KMS-11 (cell line): ENCODE results near the gene PLP2.
"Not testable (repeated sequence)": the region's sequence is repeated elsewhere in the genome, so short reads cannot be mapped to it uniquely, and the experiment has no call there.

Source experiments
- H2AFZ ChIP-seq: fragments of 200-600 bp; sonication (generic); 2 replicates; pipeline ENCODE4 v1.6.1; 2016; ENCODE audit warnings: antibody characterized with exemption, mixed run types, low read depth
- H3K27ac ChIP-seq: fragments of 200-600 bp; sonication (generic); 2 replicates; pipeline ENCODE4 v1.6.1; 2016; ENCODE audit warnings: mild to moderate bottlenecking, mixed run types
- H3K27me3 ChIP-seq: fragments of 200-600 bp; sonication (generic); 2 replicates; pipeline ENCODE4 v1.6.1; 2017; ENCODE audit warnings: mild to moderate bottlenecking, low read depth, mixed run types, moderate library complexity; ENCODE audit not compliant: insufficient read depth
- H3K36me3 ChIP-seq: fragments of 200-600 bp; sonication (generic); 2 replicates; pipeline ENCODE4 v1.6.1; 2017; ENCODE audit warnings: mild to moderate bottlenecking, mixed run types; ENCODE audit not compliant: insufficient read depth
- H3K4me1 ChIP-seq: fragments of 200-600 bp; sonication (generic); 2 replicates; pipeline ENCODE4 v1.6.1; 2016; ENCODE audit warnings: mild to moderate bottlenecking, low read depth, mixed run types; ENCODE audit not compliant: poor library complexity, severe bottlenecking
- H3K4me2 ChIP-seq: fragments of 200-600 bp; sonication (generic); 2 replicates; pipeline ENCODE4 v1.7.0; 2016; ENCODE audit warnings: mild to moderate bottlenecking, mixed run types
- H3K4me3 ChIP-seq: fragments of 200-600 bp; sonication (generic); IDR thresholded peaks from 2 replicates; pipeline ENCODE4 v1.6.1; 2017; ENCODE audit warnings: low read depth, low read length, mixed read lengths; ENCODE audit not compliant: insufficient read depth
- H3K79me2 ChIP-seq: fragments of 200-600 bp; sonication (generic); 2 replicates; pipeline ENCODE4 v1.6.1; 2016; ENCODE audit warnings: low read depth, mixed run types; ENCODE audit not compliant: insufficient read depth
- H3K9ac ChIP-seq: fragments of 200-600 bp; sonication (generic); 2 replicates; pipeline ENCODE4 v1.6.1; 2016; ENCODE audit warnings: mild to moderate bottlenecking, mixed run types
- H4K20me1 ChIP-seq: fragments of 200-600 bp; sonication (generic); 2 replicates; pipeline ENCODE4 v1.6.1; 2016; ENCODE audit warnings: mild to moderate bottlenecking, mixed run types; ENCODE audit not compliant: insufficient read depth
- TF ChIP-seq, protein P1 (sequence below): fragments of 200-600 bp; sonication (generic); conservative IDR thresholded peaks from 2 replicates; pipeline ENCODE4 v1.6.1; 2017; ENCODE audit warnings: low read depth, mild to moderate bottlenecking, antibody characterized with exemption, low read length, moderate library complexity, mixed read lengths

PLP2 gene, protein sequence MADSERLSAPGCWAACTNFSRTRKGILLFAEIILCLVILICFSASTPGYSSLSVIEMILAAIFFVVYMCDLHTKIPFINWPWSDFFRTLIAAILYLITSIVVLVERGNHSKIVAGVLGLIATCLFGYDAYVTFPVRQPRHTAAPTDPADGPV

GRCh38 chrX:49171752-49172279, at the start of gene PLP2:
Gene PLP2 (plus strand): TSS chrX:49171898. CDS start chrX:49172001, 103 bp downstream.
- Histone ChIP-seq H3K4me3 (no peak within 1 kb of the TSS), H3K27me3 (no peaks in the 10 kb centered on the region), H4K20me1 (no peaks in the 10 kb centered on the region), H3K79me2 (peaks cover 17% of the 10 kb centered on the region; the same call in 1 of the 2 replicates), H3K4me2 (peak within 1 kb of the TSS; percentile 80), H3K36me3 (no peaks in the 10 kb centered on the region), H3K4me1 (peaks cover 39% of the 10 kb centered on the region), H3K9ac (peak within 1 kb of the TSS; percentile 85), H3K27ac (peak within 1 kb of the TSS; percentile 85), H2AFZ (peak within 1 kb of the TSS; percentile 52; the same call in 1 of the 2 replicates)
- TF ChIP-seq, protein P1, sequence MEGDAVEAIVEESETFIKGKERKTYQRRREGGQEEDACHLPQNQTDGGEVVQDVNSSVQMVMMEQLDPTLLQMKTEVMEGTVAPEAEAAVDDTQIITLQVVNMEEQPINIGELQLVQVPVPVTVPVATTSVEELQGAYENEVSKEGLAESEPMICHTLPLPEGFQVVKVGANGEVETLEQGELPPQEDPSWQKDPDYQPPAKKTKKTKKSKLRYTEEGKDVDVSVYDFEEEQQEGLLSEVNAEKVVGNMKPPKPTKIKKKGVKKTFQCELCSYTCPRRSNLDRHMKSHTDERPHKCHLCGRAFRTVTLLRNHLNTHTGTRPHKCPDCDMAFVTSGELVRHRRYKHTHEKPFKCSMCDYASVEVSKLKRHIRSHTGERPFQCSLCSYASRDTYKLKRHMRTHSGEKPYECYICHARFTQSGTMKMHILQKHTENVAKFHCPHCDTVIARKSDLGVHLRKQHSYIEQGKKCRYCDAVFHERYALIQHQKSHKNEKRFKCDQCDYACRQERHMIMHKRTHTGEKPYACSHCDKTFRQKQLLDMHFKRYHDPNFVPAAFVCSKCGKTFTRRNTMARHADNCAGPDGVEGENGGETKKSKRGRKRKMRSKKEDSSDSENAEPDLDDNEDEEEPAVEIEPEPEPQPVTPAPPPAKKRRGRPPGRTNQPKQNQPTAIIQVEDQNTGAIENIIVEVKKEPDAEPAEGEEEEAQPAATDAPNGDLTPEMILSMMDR: no peak

DNA sequence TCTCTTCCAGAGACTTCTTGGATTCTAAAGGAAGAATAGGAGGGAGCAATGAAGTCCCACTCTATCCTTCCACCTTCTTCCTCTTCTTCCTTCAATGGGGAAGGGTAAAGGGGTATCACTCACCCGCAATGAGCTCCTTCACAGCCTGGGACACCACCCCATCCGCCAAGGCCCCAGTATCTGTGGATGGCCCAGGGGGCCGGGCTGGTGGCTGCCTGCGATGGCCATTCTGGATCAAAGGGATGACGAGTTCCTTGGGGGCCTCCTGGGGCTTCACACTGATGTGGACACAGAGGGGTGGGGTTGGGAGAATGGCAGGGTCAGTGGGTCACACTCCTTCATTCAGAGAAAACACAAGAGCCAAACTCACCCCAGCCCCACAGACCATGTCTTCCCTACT, 49.2 kb upstream of the PLP2 start:
- peaks cover 12% of the 10 kb centered on the region; the same call in 1 of the 2 replicates for H3K79me2 ChIP-seq
- H3K36me3 ChIP-seq: no peaks in the 10 kb centered on the region
- H4K20me1 ChIP-seq: no peaks in the 10 kb centered on the region
- H3K9ac ChIP-seq: no peak overlapping the region
- H3K27me3 ChIP-seq: no peaks in the 10 kb centered on the region
- H3K4me3 ChIP-seq: no peak overlapping the region
- no peaks in the 10 kb centered on the region for H3K4me1 ChIP-seq
- TF ChIP-seq, protein P1: no peak
- no peak overlapping the region for H3K27ac ChIP-seq
- H3K4me2 ChIP-seq: peak overlapping the region; percentile 78; the same call in 1 of the 2 replicates
- no peak overlapping the region for H2AFZ ChIP-seq

GRCh38 chrX:49127742-49128258, 43.9 kb upstream of the PLP2 start:
- not testable (repeated sequence) for H3K27me3 ChIP-seq, H4K20me1 ChIP-seq, H3K9ac ChIP-seq, H3K4me3 ChIP-seq, H3K4me1 ChIP-seq, H3K4me2 ChIP-seq, H3K36me3 ChIP-seq, H3K27ac ChIP-seq, H2AFZ ChIP-seq, H3K79me2 ChIP-seq

- no peak overlapping the region for H3K4me3 ChIP-seq
- H3K4me1 ChIP-seq: no peaks in the 10 kb centered on the region
- no peaks in the 10 kb centered on the region for H3K27me3 ChIP-seq
- TF ChIP-seq, protein P1: no peak
- no peak overlapping the region for H3K4me2 ChIP-seq
- H3K79me2 ChIP-seq: no peaks in the 10 kb centered on the region
- no peak overlapping the region for H3K27ac ChIP-seq
- H4K20me1 ChIP-seq: no peaks in the 10 kb centered on the region
- no peaks in the 10 kb centered on the region for H3K36me3 ChIP-seq
- H3K9ac ChIP-seq: no peak overlapping the region
- H2AFZ ChIP-seq: no peak overlapping the region
Measured at GRCh38 chrX:49129427-49129826, 42.3 kb upstream of the PLP2 start.

DNA sequence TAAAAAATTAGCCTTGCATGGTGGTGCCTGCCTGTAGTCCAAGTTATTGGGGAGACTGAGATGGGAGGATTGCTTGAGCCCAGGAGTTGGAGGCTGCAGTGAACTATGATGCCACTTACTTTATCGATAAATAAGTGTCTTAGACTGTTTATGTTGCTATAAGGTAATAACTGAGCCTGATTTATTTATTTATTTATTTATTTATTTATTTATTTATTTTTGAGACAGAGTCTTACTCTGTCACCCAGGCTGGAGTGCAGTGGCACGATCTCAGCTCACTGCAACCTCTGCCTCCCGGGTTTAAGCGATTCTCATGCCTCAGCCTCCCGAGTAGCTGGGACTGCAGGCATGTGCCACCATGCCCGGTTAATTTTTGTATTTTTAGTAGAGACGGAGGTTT, 39.4 kb upstream of the PLP2 start:
- not testable (repeated sequence) for H3K79me2 ChIP-seq, H3K4me3 ChIP-seq, H3K27ac ChIP-seq, H3K9ac ChIP-seq, H2AFZ ChIP-seq, H3K36me3 ChIP-seq, H3K4me2 ChIP-seq, H3K4me1 ChIP-seq, H3K27me3 ChIP-seq, H4K20me1 ChIP-seq
